Kidney (tissue), 14 donors: Measurements from ENCODE around the gene LY6G5C. TPM values are rescaled to one million over a fixed set of nuclear protein-coding genes. Genes with fewer than 3 reads are reported as not detected.

Source experiments
- DNase-seq, 5 donors: peaks; one replicate each; pipeline ENCODE4 v3.0.0-alpha.2; 2013 to 2020
- FAIRE-seq: peaks from 2 replicates; lab custom pipeline; 2012; peaks lifted over from hg19 to GRCh38; lab: Jason Lieb, UNC
- H3K27ac ChIP-seq, 2 donors: one replicate each; pipeline ENCODE4 v1.7.0; 2013; ENCODE audit warnings: low read depth in 2 of 2, low read length in 2 of 2, inconsistent platforms in 1 of 2
- H3K27me3 ChIP-seq: one replicate; pipeline ENCODE4 v1.7.1; 2013; ENCODE audit warnings: low read length, inconsistent platforms; ENCODE audit not compliant: control insufficient read depth, insufficient read depth
- H3K36me3 ChIP-seq, 3 donors: one replicate each; pipeline versions ENCODE4 v1.7.0 to v1.7.1; 2013; ENCODE audit warnings: low read length in 3 of 3, control low read depth in 1 of 3, inconsistent platforms in 1 of 3; ENCODE audit not compliant: insufficient read depth in 3 of 3, control insufficient read depth in 2 of 3
- H3K4me1 ChIP-seq, 3 donors: one replicate each; pipeline versions ENCODE4 v1.7.0 to v1.7.1; 2013; ENCODE audit warnings: low read length in 3 of 3, inconsistent platforms in 1 of 3, low read depth in 1 of 3; ENCODE audit not compliant: control insufficient read depth in 2 of 3, insufficient read depth in 2 of 3
- H3K4me3 ChIP-seq, 3 donors: one replicate each; pipeline versions ENCODE4 v1.7.0 to v1.8.1; 2013; ENCODE audit warnings: low read length in 3 of 3, control low read depth in 1 of 3, inconsistent platforms in 1 of 3
- H3K9ac ChIP-seq, 3 donors: one replicate each; pipeline versions ENCODE4 v1.7.0 to v1.7.1; 2013; ENCODE audit warnings: low read length in 3 of 3, control low read depth in 1 of 3, inconsistent platforms in 1 of 3
- H3K9me3 ChIP-seq, 3 donors: one replicate each; pipeline versions ENCODE4 v1.7.0 to v1.7.1; 2013; ENCODE audit warnings: low read length in 3 of 3, control low read depth in 1 of 3, inconsistent platforms in 1 of 3; ENCODE audit not compliant: control insufficient read depth in 2 of 3, insufficient read depth in 1 of 3
- CTCF ChIP-seq: IDR thresholded peaks from 3 replicates; pipeline ENCODE4 v1.5.1; 2012; ENCODE audit warnings: mild to moderate bottlenecking, moderate library complexity, borderline replicate concordance; ENCODE audit not compliant: insufficient read depth; ENCODE audit errors: extremely low read depth
- intact Hi-C: fragments of 100-400 bp; cut with DNase I; formaldehyde crosslinking; loops from one replicate; pipeline ENCODE4 v1.11.1; 2022
- polyA plus RNA-seq: library from polyadenylated mRNA; stranded (reverse); fragments of 350-450 nt; fragmentation: Illumina TruSeq; extraction: RNeasy Lipid Tissue Mini Kit (QIAGEN cat#74804); gene quantifications from one replicate; pipeline ENCODE4 v1.2.3, GENCODE V29; 2014; ENCODE audit warnings: low read depth, low replicate concordance; ENCODE audit not compliant: insufficient read depth
- total RNA-seq: library from RNA; stranded (reverse); fragmentation: NEBNext Ultra II Directional; extraction: Animal tissue kit (Norgen Biotek cat#: 25700); gene quantifications from one replicate; pipeline ENCODE4 v1.2.1, GENCODE V29; 2021
- donor health status: control.
- donor health status: control.
- donor health status: control.
- donor health status: control.
- donor health status: control.
- donor health status: DM: yes; HTN: yes; CAD: no.
- donor health status: Normal renal cell carcinoma (clear cell type).

Gene LY6G5C
- total and polyA plus RNA-seq, 2 donors from 2014 or later = 2.5 to 4.6 TPM

DNA sequence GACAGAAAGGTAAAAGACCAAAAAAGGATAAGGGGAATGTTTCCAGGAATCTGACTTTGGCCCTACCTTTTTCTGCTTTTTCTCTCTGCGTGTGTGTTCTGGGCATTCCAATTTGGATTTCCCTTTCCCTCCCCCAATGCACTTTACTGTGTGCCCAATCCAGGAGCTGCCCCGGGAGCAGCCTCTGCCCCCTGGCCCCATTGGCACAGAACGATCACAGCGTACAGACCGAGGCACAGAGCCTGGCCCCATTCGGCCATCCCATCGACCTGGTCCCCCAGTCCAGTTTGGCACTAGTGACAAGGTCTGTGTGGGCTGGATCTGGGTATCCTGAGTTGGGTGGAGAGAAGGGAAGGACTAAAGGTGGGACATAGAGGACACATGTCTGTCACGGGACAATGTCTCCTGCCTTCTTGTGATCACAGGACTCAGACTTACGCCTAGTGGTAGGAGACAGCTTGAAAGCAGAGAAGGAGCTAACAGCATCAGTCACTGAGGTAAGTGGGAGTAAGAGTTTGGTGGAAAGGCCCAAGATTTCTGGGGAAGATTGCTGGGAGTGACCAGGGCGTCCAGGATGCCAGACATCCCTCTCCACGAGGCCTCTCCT is 45.8 kb downstream of the LY6G5C start:
- H3K4me3 ChIP-seq = no peak overlapping the region
- no peaks in the 10 kb centered on the region for H3K4me1 ChIP-seq
- H3K36me3 ChIP-seq = peaks cover 6 to 80% (median 36%) of the 10 kb centered on the region in 3 donors
- DNase-seq (no peak), FAIRE-seq (no peak)
- H3K27ac ChIP-seq = no peak overlapping the region
- intact Hi-C loops = no loop called here
- H3K9ac ChIP-seq = no peak overlapping the region
- TF ChIP-seq CTCF = no peak
- no peaks in the 10 kb centered on the region for H3K27me3 ChIP-seq
- no peaks in the 10 kb centered on the region for H3K9me3 ChIP-seq

GRCh38 chr6:31634131-31634530 is 46.7 kb downstream of the LY6G5C start:
- intact Hi-C loops = no loop called here
- DNase-seq = no peak
- H3K4me3 ChIP-seq = no peak overlapping the region
- H3K27me3 ChIP-seq = no peaks in the 10 kb centered on the region
- no peak overlapping the region for H3K27ac ChIP-seq
- H3K4me1 ChIP-seq = no peaks in the 10 kb centered on the region
- no peaks in the 10 kb centered on the region for H3K9me3 ChIP-seq
- no peak overlapping the region for H3K9ac ChIP-seq
- H3K36me3 ChIP-seq = peaks cover 8 to 72% (median 33%) of the 10 kb centered on the region in 3 donors
- TF ChIP-seq CTCF = no peak
- FAIRE-seq = no peak

DNA sequence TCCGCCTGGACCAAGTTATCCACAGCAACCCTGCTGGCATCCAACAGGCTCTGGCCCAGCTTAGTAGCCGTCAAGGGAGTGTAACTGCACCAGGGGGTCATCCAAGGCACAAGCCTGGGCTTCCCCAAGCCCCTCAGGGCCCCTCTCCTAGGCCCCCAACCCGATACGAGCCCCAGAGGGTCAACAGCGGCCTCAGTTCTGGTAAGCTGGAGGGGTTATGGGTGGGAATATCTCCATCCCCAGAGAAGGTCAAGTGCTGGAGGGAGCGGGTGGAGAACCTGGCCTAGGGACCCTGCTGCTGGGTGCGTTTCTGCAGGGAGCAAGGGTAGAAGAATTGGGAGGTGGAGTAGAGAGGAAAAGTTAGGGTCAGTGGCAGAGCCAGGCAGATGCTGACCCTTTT is 47.4 kb downstream of the LY6G5C start:
- DNase-seq = no peak
- no peak for TF ChIP-seq CTCF
- intact Hi-C loops = no loop called here
- Histone ChIP-seq H3K9ac (no peak overlapping the region), H3K4me3 (no peak overlapping the region), H3K27ac (no peak overlapping the region), H3K9me3 (no peaks in the 10 kb centered on the region), H3K4me1 (no peaks in the 10 kb centered on the region), H3K27me3 (no peaks in the 10 kb centered on the region), H3K36me3 (peaks cover 12 to 77% (median 34%) of the 10 kb centered on the region in 3 donors)
- no peak for FAIRE-seq
